ENCODE results near the gene ABHD14A.

ABHD14A gene

GRCh38 chr3:51968170-51968775 is 6.6 kb upstream of the ABHD14A start:
- peak overlapping the region; percentile 64 for H3K4me3 ChIP-seq (ENCODE audit: low read depth, low read length)
- in situ Hi-C loops (cut with HindIII; ENCODE audit: low sequenced_read_pairs): no loop called here
- no peak for DNase-seq (ENCODE audit: low read depth)
- no peak for TF ChIP-seq CTCF (IDR thresholded peaks at IDR 0.05; ENCODE audit: low read depth, low read length, missing control alignments)

- DNase-seq (ENCODE audit: low read depth): no peak
- no peak for TF ChIP-seq CTCF (IDR thresholded peaks at IDR 0.05; ENCODE audit: low read depth, low read length, missing control alignments)
- peak overlapping the region; percentile 64 for H3K4me3 ChIP-seq (ENCODE audit: low read depth, low read length)
- in situ Hi-C loops (cut with HindIII; ENCODE audit: low sequenced_read_pairs): no loop called here
These were observed 5.8 kb upstream of the ABHD14A start for GRCh38 chr3:51968883-51969678.

- H3K4me3 ChIP-seq (ENCODE audit: low read depth, low read length): no peak overlapping the region
- in situ Hi-C loops (cut with HindIII; ENCODE audit: low sequenced_read_pairs): no loop called here
- TF ChIP-seq CTCF (IDR thresholded peaks at IDR 0.05; ENCODE audit: low read depth, low read length, missing control alignments): no peak
- no peak for DNase-seq (ENCODE audit: low read depth)
These were observed 5.0 kb upstream of the ABHD14A start for GRCh38 chr3:51969841-51970240.

GRCh38 chr3:51970606-51971300 is 4.1 kb upstream of the ABHD14A start:
- DNase-seq (ENCODE audit: low read depth): no peak
- H3K4me3 ChIP-seq (ENCODE audit: low read depth, low read length): no peak overlapping the region
- no peak for TF ChIP-seq CTCF (IDR thresholded peaks at IDR 0.05; ENCODE audit: low read depth, low read length, missing control alignments)
- in situ Hi-C loops (cut with HindIII; ENCODE audit: low sequenced_read_pairs): no loop called here

GRCh38 chr3:51971350-51971749 is 3.5 kb upstream of the ABHD14A start:
- in situ Hi-C loops (cut with HindIII; ENCODE audit: low sequenced_read_pairs): no loop called here
- H3K4me3 ChIP-seq (ENCODE audit: low read depth, low read length): no peak overlapping the region
- TF ChIP-seq CTCF (IDR thresholded peaks at IDR 0.05; ENCODE audit: low read depth, low read length, missing control alignments): no peak
- DNase-seq (ENCODE audit: low read depth): no peak

GRCh38 chr3:51974277-51974962 is 444 bp upstream of the ABHD14A start:
- in situ Hi-C loops (cut with HindIII; ENCODE audit: low sequenced_read_pairs): no loop called here
- DNase-seq (ENCODE audit: low read depth): no peak
- H3K4me3 ChIP-seq (ENCODE audit: low read depth, low read length): peak overlapping the region; percentile 74
- no peak for TF ChIP-seq CTCF (IDR thresholded peaks at IDR 0.05; ENCODE audit: low read depth, low read length, missing control alignments)

Measured in astrocyte of the cerebellum (primary cell).